ENCODE data around the gene FAM185A. TPM values are rescaled to one million over a fixed set of nuclear protein-coding genes. Genes with fewer than 3 reads are reported as not detected.
"Not testable (repeated sequence)": the region's sequence is repeated elsewhere in the genome, so short reads cannot be mapped to it uniquely, and the experiment has no call there.

The FAM185A gene
- total RNA-seq, 1 experiment from 2014 or later = 12.8 TPM

DNA sequence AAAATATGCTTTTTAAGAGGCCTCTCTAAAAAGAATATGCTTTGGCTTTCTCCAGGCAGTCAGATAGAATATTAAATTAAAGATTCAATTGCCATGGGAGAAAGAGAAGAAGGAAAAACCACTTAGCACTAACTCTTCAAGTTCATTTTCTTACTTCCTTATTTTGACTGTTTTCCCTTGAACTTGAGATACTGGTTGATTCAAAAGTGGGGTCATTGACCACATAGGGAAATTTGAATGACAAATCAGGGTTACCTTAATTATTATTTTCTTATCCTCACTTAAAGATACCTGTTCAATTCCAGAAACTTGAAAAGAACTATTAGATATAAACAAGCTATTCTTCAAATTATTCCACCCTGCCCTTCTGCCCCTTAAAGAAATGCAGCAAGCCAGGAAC lies 27.4 kb downstream of the FAM185A start:
- CTCF ChIA-PET; H3K4me1 ChIP-seq; H3K36me3 ChIP-seq (ENCODE audit: control insufficient read depth, insufficient read depth, low read length); H3K4me1 Mint-ChIP-seq (ENCODE audit: low read depth, unreplicated experiment); H3K27ac Mint-ChIP-seq (ENCODE audit: unreplicated experiment); H3K4me3 Mint-ChIP-seq (ENCODE audit: unreplicated experiment); H3K27me3 ChIP-seq (replicated peaks; ENCODE audit: control insufficient read depth, insufficient read depth, low read length); H3K9me3 Mint-ChIP-seq (ENCODE audit: unreplicated experiment); DNase-seq; intact Hi-C loops (cut with micrococcal nuclease; ENCODE audit: unreplicated experiment); BruUV-seq (replicated peaks); H3K27me3 Mint-ChIP-seq (ENCODE audit: insufficient read depth, unreplicated experiment); H3K4me3 ChIP-seq (ENCODE audit: low read depth, low read length); POLR2A ChIA-PET; H3K36me3 Mint-ChIP-seq (ENCODE audit: insufficient read depth, unreplicated experiment); H3K9me3 ChIP-seq: not testable (repeated sequence)

DNA sequence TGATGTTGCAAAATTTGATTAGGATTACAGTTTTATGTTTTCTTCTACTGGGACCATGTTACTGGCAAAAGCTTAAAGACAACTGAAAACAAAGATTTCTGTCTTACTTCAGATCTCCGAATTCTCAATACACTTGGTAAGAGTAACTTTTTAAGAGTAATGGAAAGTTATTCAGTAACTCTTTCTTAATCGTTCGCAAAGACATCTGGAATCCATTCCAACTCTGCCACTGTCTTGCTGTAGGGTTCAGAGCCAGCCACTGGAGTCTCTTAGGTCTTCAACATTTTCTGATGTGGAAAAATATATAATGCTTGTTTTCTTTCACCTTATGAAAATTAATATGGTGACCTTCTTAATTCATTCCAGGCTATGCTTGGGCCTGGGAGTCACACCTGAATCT lies 29.9 kb downstream of the FAM185A start:
- H3K27me3 Mint-ChIP-seq (ENCODE audit: insufficient read depth, unreplicated experiment); H3K36me3 Mint-ChIP-seq (ENCODE audit: insufficient read depth, unreplicated experiment); DNase-seq; intact Hi-C loops (cut with micrococcal nuclease; ENCODE audit: unreplicated experiment); H3K9me3 ChIP-seq; BruUV-seq (replicated peaks); H3K4me1 Mint-ChIP-seq (ENCODE audit: low read depth, unreplicated experiment); CTCF ChIA-PET; H3K27ac Mint-ChIP-seq (ENCODE audit: unreplicated experiment); H3K4me1 ChIP-seq; H3K9me3 Mint-ChIP-seq (ENCODE audit: unreplicated experiment); H3K36me3 ChIP-seq (ENCODE audit: control insufficient read depth, insufficient read depth, low read length); H3K27me3 ChIP-seq (replicated peaks; ENCODE audit: control insufficient read depth, insufficient read depth, low read length); H3K4me3 Mint-ChIP-seq (ENCODE audit: unreplicated experiment); POLR2A ChIA-PET; H3K4me3 ChIP-seq (ENCODE audit: low read depth, low read length): not testable (repeated sequence)

DNA sequence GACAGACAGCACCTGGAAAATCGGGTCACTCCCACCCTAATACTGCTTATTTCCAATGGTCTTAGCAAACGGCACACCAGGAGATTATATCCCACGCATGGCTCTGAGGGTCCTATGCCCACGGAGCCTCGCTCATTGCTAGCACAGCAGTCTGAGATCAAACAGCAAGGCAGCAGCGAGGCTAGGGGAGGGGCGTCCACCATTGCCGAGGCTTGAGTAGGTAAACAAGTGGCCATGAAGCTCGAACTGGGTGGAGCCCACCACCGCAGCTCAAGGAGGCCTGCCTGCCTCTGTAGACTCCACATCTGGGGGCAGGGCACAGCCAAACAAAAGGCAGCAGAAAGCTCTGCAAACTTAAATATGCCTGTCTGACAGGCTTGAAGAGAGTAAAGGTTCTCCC lies 32.1 kb downstream of the FAM185A start:
- H3K9me3 ChIP-seq; BruUV-seq (replicated peaks); H3K27ac Mint-ChIP-seq (ENCODE audit: unreplicated experiment); H3K36me3 Mint-ChIP-seq (ENCODE audit: insufficient read depth, unreplicated experiment); H3K27me3 ChIP-seq (replicated peaks; ENCODE audit: control insufficient read depth, insufficient read depth, low read length); H3K27me3 Mint-ChIP-seq (ENCODE audit: insufficient read depth, unreplicated experiment); POLR2A ChIA-PET; H3K9me3 Mint-ChIP-seq (ENCODE audit: unreplicated experiment); H3K4me3 ChIP-seq (ENCODE audit: low read depth, low read length); H3K4me3 Mint-ChIP-seq (ENCODE audit: unreplicated experiment); H3K4me1 ChIP-seq; DNase-seq; H3K36me3 ChIP-seq (ENCODE audit: control insufficient read depth, insufficient read depth, low read length); intact Hi-C loops (cut with micrococcal nuclease; ENCODE audit: unreplicated experiment); CTCF ChIA-PET; H3K4me1 Mint-ChIP-seq (ENCODE audit: low read depth, unreplicated experiment): not testable (repeated sequence)

DNA sequence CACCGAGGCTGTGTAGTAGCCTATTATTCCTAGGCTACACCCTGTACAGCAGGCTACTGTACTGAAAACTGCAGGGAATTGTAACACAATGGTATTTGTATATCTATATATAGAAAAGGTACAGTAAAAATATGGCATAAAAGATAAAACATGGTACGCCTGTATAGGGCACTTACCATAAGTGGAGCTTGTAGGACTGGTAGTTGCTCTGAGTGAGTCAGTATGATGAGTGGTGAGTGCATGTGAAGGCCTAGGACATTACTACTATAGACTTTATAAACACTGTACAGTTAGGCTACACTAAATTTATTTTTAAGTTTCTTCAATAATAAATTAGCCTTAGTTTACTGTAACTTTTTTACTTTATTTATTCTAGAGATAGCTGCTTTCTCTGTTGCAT lies 40.0 kb downstream of the FAM185A start:
- H3K27me3 ChIP-seq (replicated peaks; ENCODE audit: control insufficient read depth, insufficient read depth, low read length); H3K9me3 ChIP-seq; H3K36me3 ChIP-seq (ENCODE audit: control insufficient read depth, insufficient read depth, low read length); BruUV-seq (replicated peaks); H3K27ac Mint-ChIP-seq (ENCODE audit: unreplicated experiment); DNase-seq; H3K4me3 Mint-ChIP-seq (ENCODE audit: unreplicated experiment); H3K4me3 ChIP-seq (ENCODE audit: low read depth, low read length); POLR2A ChIA-PET; CTCF ChIA-PET; H3K9me3 Mint-ChIP-seq (ENCODE audit: unreplicated experiment); H3K27me3 Mint-ChIP-seq (ENCODE audit: insufficient read depth, unreplicated experiment); H3K4me1 Mint-ChIP-seq (ENCODE audit: low read depth, unreplicated experiment); H3K4me1 ChIP-seq; H3K36me3 Mint-ChIP-seq (ENCODE audit: insufficient read depth, unreplicated experiment); intact Hi-C loops (cut with micrococcal nuclease; ENCODE audit: unreplicated experiment): not testable (repeated sequence)

DNA sequence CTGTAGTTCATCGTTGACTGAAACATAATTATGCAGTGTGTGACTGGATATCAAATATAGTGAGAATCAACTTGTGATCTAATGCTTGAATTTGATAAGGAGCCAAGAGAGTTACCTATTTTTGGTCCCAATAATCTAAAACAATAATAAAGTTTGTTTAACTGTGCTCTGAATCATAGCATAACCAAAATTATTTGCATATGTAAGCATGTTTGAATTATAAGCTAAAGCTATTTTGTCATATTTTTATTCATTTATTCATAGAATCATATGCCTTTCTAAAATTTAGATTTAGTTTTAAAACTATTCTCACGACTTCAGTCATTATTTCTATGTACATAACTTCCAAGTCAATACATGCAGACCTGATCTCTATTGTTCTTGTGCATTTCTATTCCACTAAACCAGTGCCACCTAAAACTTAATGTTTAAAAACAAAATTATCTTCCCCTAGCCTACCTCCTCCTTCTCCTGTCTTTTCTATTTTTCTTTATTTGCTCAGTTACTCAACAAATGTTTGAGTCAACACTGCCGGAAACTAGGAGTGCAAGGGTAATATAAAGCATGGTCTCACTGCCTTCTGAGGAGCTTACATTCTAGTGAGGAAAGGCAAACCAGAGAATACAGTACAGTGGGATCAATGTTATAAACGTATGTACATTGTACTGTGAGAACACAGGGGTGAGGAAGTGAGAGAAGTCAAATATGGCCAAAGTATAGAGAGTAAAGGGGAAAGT lies 41.7 kb downstream of the FAM185A start:
- POLR2A ChIA-PET; CTCF ChIA-PET; H3K4me3 Mint-ChIP-seq (ENCODE audit: unreplicated experiment); H3K4me1 ChIP-seq; H3K36me3 Mint-ChIP-seq (ENCODE audit: insufficient read depth, unreplicated experiment); DNase-seq; intact Hi-C loops (cut with micrococcal nuclease; ENCODE audit: unreplicated experiment); H3K27me3 Mint-ChIP-seq (ENCODE audit: insufficient read depth, unreplicated experiment); H3K36me3 ChIP-seq (ENCODE audit: control insufficient read depth, insufficient read depth, low read length); H3K9me3 Mint-ChIP-seq (ENCODE audit: unreplicated experiment); H3K4me3 ChIP-seq (ENCODE audit: low read depth, low read length); BruUV-seq (replicated peaks); H3K27me3 ChIP-seq (replicated peaks; ENCODE audit: control insufficient read depth, insufficient read depth, low read length); H3K4me1 Mint-ChIP-seq (ENCODE audit: low read depth, unreplicated experiment); H3K27ac Mint-ChIP-seq (ENCODE audit: unreplicated experiment); H3K9me3 ChIP-seq: not testable (repeated sequence)

DNA sequence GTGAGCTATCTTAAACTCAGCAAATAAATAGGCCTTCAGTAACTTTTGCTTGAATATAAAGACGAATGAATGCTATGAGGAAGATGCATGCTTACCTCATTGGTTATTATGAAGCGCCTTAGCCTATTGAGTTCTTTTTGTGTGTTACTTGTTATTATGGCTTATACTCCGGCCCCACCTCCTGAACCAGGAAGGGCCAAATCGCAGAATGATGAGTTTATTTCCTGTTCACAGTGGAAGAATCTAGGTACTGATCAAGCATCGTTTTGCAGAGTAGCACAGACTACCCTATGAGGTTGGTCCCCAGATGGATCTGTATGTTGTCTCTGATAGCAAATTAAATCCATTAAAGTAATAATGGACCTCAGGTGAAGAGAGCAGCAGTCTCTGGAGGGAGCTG lies 42.6 kb downstream of the FAM185A start:
- H3K27me3 Mint-ChIP-seq (ENCODE audit: insufficient read depth, unreplicated experiment); H3K36me3 Mint-ChIP-seq (ENCODE audit: insufficient read depth, unreplicated experiment); intact Hi-C loops (cut with micrococcal nuclease; ENCODE audit: unreplicated experiment); H3K4me1 ChIP-seq; H3K4me3 Mint-ChIP-seq (ENCODE audit: unreplicated experiment); H3K4me1 Mint-ChIP-seq (ENCODE audit: low read depth, unreplicated experiment); H3K27me3 ChIP-seq (replicated peaks; ENCODE audit: control insufficient read depth, insufficient read depth, low read length); POLR2A ChIA-PET; BruUV-seq (replicated peaks); H3K4me3 ChIP-seq (ENCODE audit: low read depth, low read length); H3K9me3 ChIP-seq; H3K9me3 Mint-ChIP-seq (ENCODE audit: unreplicated experiment); DNase-seq; CTCF ChIA-PET; H3K27ac Mint-ChIP-seq (ENCODE audit: unreplicated experiment); H3K36me3 ChIP-seq (ENCODE audit: control insufficient read depth, insufficient read depth, low read length): not testable (repeated sequence)

DNA sequence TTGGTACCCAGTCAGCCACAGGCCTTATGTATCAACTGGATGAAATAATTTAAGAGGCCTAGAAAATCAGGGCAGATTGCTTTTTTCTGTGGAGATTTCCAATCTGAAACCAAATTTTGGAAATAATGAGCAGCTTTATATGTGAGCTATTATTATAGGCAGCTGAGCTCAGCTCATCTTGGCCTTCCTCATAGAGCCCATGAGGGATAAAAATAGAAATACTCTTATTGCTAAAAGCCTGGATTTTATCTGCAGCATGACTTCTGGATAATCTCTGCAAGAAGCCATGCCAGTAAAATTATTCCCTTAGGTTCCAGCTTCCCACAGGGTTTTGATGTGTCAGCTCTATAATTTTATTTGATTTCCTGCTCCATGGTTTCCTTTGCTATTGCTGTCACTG lies 43.0 kb downstream of the FAM185A start:
- H3K36me3 Mint-ChIP-seq (ENCODE audit: insufficient read depth, unreplicated experiment); H3K9me3 ChIP-seq; H3K9me3 Mint-ChIP-seq (ENCODE audit: unreplicated experiment); H3K27me3 Mint-ChIP-seq (ENCODE audit: insufficient read depth, unreplicated experiment); H3K4me1 ChIP-seq; BruUV-seq (replicated peaks); H3K36me3 ChIP-seq (ENCODE audit: control insufficient read depth, insufficient read depth, low read length); DNase-seq; H3K27ac Mint-ChIP-seq (ENCODE audit: unreplicated experiment); CTCF ChIA-PET; H3K27me3 ChIP-seq (replicated peaks; ENCODE audit: control insufficient read depth, insufficient read depth, low read length); H3K4me3 ChIP-seq (ENCODE audit: low read depth, low read length); intact Hi-C loops (cut with micrococcal nuclease; ENCODE audit: unreplicated experiment); H3K4me3 Mint-ChIP-seq (ENCODE audit: unreplicated experiment); H3K4me1 Mint-ChIP-seq (ENCODE audit: low read depth, unreplicated experiment); POLR2A ChIA-PET: not testable (repeated sequence)
